Measurements from ENCODE around the gene WDR7. TPM values are rescaled to one million over a fixed set of nuclear protein-coding genes. Genes with fewer than 3 reads are reported as not detected.

The WDR7 gene
- total and polyA plus RNA-seq, 9 donors: 7.3 to 18.1 (median 9.6) TPM

DNA sequence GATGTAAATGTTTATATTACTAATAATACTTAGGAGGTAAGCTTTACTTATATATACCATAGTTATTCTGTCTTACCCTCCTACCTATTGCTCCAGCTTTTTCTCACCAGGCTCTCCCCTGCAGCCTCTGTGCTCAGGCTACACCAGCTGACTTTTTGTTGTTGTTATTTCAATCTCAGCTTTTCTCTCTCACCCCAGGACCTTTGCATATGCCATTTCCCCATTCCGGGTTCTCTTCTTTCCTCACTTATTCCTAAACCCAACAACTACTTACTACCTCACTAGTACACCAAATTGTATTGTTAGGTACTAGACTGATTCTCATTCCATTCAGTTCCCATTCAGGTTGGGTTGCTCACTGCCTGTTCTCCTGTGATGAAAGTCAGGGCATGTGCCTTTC, 339.5 kb downstream of the WDR7 start:
- DNase-seq: no peak
- H3K36me3 ChIP-seq (ENCODE audit: control insufficient read depth, insufficient read depth, low read length): no peaks in the 10 kb centered on the region
- no peak overlapping the region for H3K4me3 ChIP-seq (ENCODE audit: low read length)
- no CpG with 5 or more reads among the region's 1 CpG for WGBS (ENCODE audit: insufficient coverage)
- H3K27me3 ChIP-seq (ENCODE audit: control insufficient read depth, insufficient read depth, low read length): no peaks in the 10 kb centered on the region
- H3K4me1 ChIP-seq (ENCODE audit: control insufficient read depth, insufficient read depth, low read length): no peaks in the 10 kb centered on the region
- H3K9me3 ChIP-seq (replicated peaks; ENCODE audit: control insufficient read depth, low read depth, low read length): no peaks in the 10 kb centered on the region
- H3K27ac ChIP-seq (ENCODE audit: low read length): no peak overlapping the region

DNA sequence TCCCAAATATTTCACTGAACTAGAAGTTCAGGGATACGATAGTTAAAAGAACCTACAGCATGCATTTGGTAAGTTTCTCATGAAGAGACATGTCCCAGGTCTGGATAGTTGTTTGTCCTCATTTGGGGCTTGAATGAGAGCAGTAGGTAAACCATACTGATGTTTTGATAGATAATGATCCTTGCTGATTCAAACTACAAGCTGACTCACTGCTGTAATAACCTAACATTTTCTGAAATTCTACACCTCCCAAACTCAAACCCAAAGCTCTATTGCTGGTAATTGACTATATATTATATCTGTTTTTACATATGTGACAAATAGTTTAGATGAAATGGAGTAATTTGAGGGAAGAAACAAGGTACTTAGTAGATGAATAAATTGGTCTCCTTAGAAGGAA, 341.6 kb downstream of the WDR7 start:
- Histone ChIP-seq H3K9me3 (replicated peaks; ENCODE audit: control insufficient read depth, low read depth, low read length) (no peaks in the 10 kb centered on the region), H3K36me3 (ENCODE audit: control insufficient read depth, insufficient read depth, low read length) (no peaks in the 10 kb centered on the region), H3K27me3 (ENCODE audit: control insufficient read depth, insufficient read depth, low read length) (no peaks in the 10 kb centered on the region), H3K27ac (ENCODE audit: low read length) (no peak overlapping the region), H3K4me1 (ENCODE audit: control insufficient read depth, insufficient read depth, low read length) (no peaks in the 10 kb centered on the region), H3K4me3 (ENCODE audit: low read length) (no peak overlapping the region)
- WGBS (ENCODE audit: insufficient coverage): no CpG with 5 or more reads among the region's 1 CpG
- no peak for DNase-seq

DNA sequence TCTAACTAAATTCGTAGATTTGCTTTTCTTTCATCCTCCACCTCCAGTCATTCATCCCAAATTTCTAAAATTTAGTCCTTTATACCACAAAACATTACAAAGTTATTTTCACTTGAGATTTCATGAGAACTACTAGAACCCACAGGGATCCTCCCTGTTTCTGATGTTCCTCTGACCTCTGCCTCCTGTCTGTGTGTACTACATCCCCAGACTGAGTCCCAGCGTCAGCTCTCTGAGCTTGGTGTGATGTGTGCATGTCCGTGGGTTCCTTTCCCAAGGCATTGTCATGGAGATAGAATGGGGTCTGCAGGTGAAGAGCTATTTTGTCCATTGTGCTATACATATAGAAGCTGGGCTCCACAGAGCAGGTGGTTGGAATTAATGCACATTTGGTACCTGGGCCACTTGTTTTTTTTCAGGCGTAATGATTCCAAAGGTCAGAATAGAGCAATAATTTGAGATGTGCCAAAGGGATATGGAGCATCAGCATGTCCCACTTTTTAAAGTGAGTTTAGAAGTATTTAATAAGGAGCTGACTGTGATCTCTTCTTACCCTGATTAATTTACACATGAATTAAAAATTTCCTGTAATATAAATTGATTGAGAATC, 344.5 kb downstream of the WDR7 start:
- H3K9me3 ChIP-seq (replicated peaks; ENCODE audit: control insufficient read depth, low read depth, low read length): no peaks in the 10 kb centered on the region
- DNase-seq: no peak
- WGBS (ENCODE audit: insufficient coverage): 75% methylated on average over 2 of the region's 4 CpGs
- no peaks in the 10 kb centered on the region for H3K27me3 ChIP-seq (ENCODE audit: control insufficient read depth, insufficient read depth, low read length)
- no peaks in the 10 kb centered on the region for H3K4me1 ChIP-seq (ENCODE audit: control insufficient read depth, insufficient read depth, low read length)
- H3K27ac ChIP-seq (ENCODE audit: low read length): no peak overlapping the region
- no peaks in the 10 kb centered on the region for H3K36me3 ChIP-seq (ENCODE audit: control insufficient read depth, insufficient read depth, low read length)
- H3K4me3 ChIP-seq (ENCODE audit: low read length): no peak overlapping the region

DNA sequence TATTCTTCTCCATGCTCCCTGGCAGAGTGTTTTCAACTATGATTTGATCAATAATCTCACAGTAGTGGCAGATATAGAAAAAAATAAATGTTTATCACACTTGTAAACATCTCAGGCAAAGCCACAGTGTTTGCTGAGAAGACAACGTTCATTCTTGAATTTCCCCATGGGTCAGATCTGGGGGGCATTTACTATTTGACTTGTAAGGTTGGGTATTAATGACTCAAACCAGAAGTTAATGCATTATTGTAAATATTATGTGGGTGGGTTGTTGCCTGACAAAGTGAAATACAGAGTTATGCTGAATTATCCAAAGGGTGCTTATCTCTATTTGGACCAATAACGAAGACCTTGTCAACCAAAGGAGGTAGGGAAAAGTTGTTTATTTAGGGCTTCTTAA, 346.0 kb downstream of the WDR7 start:
- no peaks in the 10 kb centered on the region for H3K4me1 ChIP-seq (ENCODE audit: control insufficient read depth, insufficient read depth, low read length)

DNA sequence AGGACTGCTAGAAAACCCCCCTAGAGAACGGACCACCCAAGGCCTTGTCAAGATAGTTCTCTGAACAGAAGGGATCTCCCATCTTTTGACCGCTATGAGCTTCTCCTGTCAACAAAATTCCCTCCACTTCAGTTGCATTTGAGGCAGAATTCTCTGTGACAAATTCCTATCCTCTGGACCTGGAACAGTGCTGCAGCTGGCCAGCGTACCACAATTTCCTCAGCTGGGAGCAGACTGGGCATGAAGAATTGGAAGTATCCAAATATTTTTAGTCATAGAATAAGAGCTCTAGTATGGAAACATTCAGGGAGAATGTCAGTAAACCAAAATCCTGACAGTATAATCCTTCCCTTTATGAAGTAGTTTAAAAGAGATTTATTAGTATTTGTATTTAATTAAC, 348.7 kb downstream of the WDR7 start:
- WGBS (ENCODE audit: insufficient coverage): 88% methylated on average over 2 of the region's 3 CpGs
- DNase-seq: peak; percentile 27
- Histone ChIP-seq H3K27ac (ENCODE audit: low read length) (no peak overlapping the region), H3K4me3 (ENCODE audit: low read length) (no peak overlapping the region), H3K9me3 (replicated peaks; ENCODE audit: control insufficient read depth, low read depth, low read length) (no peaks in the 10 kb centered on the region), H3K36me3 (ENCODE audit: control insufficient read depth, insufficient read depth, low read length) (no peaks in the 10 kb centered on the region), H3K4me1 (ENCODE audit: control insufficient read depth, insufficient read depth, low read length) (no peaks in the 10 kb centered on the region), H3K27me3 (ENCODE audit: control insufficient read depth, insufficient read depth, low read length) (no peaks in the 10 kb centered on the region)

More for the DNA sequence above, 346.0 kb downstream of the WDR7 start:
- DNase-seq: no peak
- no peaks in the 10 kb centered on the region for H3K27me3 ChIP-seq (ENCODE audit: control insufficient read depth, insufficient read depth, low read length)
- no peak overlapping the region for H3K27ac ChIP-seq (ENCODE audit: low read length)
- no peaks in the 10 kb centered on the region for H3K9me3 ChIP-seq (replicated peaks; ENCODE audit: control insufficient read depth, low read depth, low read length)
- no peaks in the 10 kb centered on the region for H3K36me3 ChIP-seq (ENCODE audit: control insufficient read depth, insufficient read depth, low read length)
- H3K4me3 ChIP-seq (ENCODE audit: low read length): no peak overlapping the region
- WGBS (ENCODE audit: insufficient coverage): no CpG with 5 or more reads among the region's 2 CpGs

DNA sequence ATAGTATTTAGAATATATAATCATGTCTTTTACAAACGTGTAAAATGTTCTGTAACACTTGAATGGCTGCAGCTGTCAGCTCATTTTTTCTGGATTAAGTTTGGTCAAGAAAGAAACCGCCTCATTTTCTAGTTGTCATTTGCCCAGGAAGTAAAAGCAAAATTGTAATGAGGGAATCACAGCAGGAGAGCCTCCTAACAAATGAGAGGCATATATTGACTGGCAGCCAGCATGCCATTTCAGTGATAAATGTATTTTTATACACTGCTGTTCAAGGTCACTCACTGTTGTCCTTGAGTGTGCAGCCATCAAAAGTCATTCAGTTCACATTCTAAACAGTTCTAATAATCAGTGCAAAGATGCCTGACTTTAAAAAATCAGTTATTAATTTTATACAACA, 351.5 kb downstream of the WDR7 start:
- Histone ChIP-seq H3K27ac (ENCODE audit: low read length) (no peak overlapping the region), H3K27me3 (ENCODE audit: control insufficient read depth, insufficient read depth, low read length) (no peaks in the 10 kb centered on the region), H3K4me3 (ENCODE audit: low read length) (no peak overlapping the region), H3K36me3 (ENCODE audit: control insufficient read depth, insufficient read depth, low read length) (no peaks in the 10 kb centered on the region), H3K9me3 (replicated peaks; ENCODE audit: control insufficient read depth, low read depth, low read length) (no peaks in the 10 kb centered on the region), H3K4me1 (ENCODE audit: control insufficient read depth, insufficient read depth, low read length) (no peaks in the 10 kb centered on the region)
- peak; percentile 30 for DNase-seq
- no CpG with 5 or more reads among the region's 2 CpGs for WGBS (ENCODE audit: insufficient coverage)

DNA sequence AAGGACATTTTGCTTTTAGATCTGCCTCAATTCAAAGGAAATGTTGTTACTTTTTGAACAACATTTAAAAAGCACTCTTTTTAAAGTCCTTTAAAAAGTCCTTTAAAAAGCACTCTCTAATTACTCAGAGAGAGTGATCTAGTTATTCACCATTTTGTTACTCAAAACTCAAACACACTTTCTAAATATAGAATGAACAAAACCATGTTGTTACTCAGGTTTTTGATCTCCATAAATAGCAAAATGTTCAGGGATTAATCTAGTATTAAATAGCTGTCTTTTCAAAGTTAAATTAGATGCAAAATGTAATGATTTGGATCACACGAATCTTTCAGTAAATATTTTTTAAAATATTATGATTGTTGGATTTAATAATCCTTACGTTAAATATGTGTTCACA, 352.2 kb downstream of the WDR7 start:
- Histone ChIP-seq H3K36me3 (ENCODE audit: control insufficient read depth, insufficient read depth, low read length) (no peaks in the 10 kb centered on the region), H3K4me3 (ENCODE audit: low read length) (no peak overlapping the region), H3K27ac (ENCODE audit: low read length) (no peak overlapping the region), H3K9me3 (replicated peaks; ENCODE audit: control insufficient read depth, low read depth, low read length) (no peaks in the 10 kb centered on the region), H3K27me3 (ENCODE audit: control insufficient read depth, insufficient read depth, low read length) (no peaks in the 10 kb centered on the region), H3K4me1 (ENCODE audit: control insufficient read depth, insufficient read depth, low read length) (no peaks in the 10 kb centered on the region)
- no CpG with 5 or more reads among the region's 2 CpGs for WGBS (ENCODE audit: insufficient coverage)
- no peak for DNase-seq

DNA sequence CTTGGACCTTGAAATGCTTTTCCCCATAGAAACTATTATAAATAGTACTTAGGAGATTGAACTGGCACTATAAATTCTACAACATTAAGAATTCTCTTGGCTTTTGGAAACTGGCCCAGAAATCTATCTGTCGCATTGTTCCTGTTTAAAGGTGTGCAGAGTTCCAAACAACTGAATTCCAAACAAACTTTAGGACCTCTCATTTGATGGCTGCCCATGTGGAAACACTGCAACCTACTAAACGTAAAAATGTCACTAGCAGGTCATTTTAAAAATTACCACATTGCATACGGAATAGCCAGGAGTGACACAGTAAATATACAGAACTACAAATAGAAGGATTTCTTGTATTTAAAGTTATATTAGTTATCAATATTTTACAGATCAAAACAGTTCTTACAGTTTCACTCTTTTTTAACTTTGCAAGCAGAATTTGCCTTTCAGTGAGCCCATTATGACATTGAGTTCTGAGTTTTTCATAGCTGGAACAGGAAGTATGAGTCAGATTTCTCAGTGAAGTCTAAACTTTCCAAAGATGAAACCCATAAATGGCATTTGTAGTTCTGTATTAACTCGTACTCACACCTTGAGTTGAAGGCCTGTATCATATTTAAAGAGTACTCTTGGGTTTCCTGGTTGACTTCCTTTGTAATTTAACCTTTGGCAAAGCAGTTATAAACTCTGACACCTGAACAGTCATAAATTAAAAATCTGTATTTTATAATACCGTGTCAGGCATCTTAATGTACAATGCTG, 353.4 kb downstream of the WDR7 start:
- 100% methylated on average over 1 of the region's 5 CpGs for WGBS (ENCODE audit: insufficient coverage)
- DNase-seq: peak; percentile 35
- Histone ChIP-seq H3K9me3 (replicated peaks; ENCODE audit: control insufficient read depth, low read depth, low read length) (no peaks in the 10 kb centered on the region), H3K36me3 (ENCODE audit: control insufficient read depth, insufficient read depth, low read length) (no peaks in the 10 kb centered on the region), H3K4me3 (ENCODE audit: low read length) (no peak overlapping the region), H3K27me3 (ENCODE audit: control insufficient read depth, insufficient read depth, low read length) (no peaks in the 10 kb centered on the region), H3K27ac (ENCODE audit: low read length) (no peak overlapping the region), H3K4me1 (ENCODE audit: control insufficient read depth, insufficient read depth, low read length) (no peaks in the 10 kb centered on the region)

DNA sequence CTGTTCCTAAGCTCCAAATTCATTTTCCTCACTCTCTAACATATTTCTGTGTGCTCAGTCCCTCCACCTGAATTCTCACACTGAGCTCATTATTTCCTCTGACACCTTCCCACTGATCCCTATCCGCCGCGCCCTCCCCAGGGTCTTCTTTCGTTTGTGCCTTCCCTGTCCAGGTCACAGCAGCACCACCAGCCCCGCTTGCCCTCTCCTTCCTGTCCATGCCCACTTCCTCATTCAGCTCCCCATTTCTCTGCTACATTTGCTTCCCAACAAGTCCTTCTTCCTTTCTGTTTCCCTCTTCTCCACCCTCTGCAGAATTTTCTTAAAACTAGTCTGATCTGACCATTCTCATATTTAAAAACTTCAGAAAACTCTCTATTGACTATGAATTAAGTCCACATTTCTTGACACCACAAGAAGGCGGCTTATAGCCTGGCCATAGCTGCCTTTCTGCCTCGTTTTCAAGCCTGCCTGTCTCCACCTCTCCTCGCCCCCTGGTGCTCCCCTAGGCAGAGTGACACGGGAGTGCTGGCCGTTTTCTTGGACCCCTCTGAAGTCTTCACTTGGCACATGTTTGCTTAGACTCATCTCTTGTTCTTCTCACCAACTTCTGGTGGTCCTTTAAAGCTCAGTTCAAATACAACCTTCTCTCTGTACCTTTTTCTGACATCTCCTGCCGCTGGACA, 357.0 kb downstream of the WDR7 start:
- H3K27ac ChIP-seq (ENCODE audit: low read length): no peak overlapping the region
- H3K4me1 ChIP-seq (ENCODE audit: control insufficient read depth, insufficient read depth, low read length): no peaks in the 10 kb centered on the region
- H3K9me3 ChIP-seq (replicated peaks; ENCODE audit: control insufficient read depth, low read depth, low read length): no peaks in the 10 kb centered on the region
- no peak for DNase-seq
- H3K4me3 ChIP-seq (ENCODE audit: low read length): no peak overlapping the region
- WGBS (ENCODE audit: insufficient coverage): 60% methylated on average over 11 of the region's 11 CpGs
- H3K36me3 ChIP-seq (ENCODE audit: control insufficient read depth, insufficient read depth, low read length): no peaks in the 10 kb centered on the region
- no peaks in the 10 kb centered on the region for H3K27me3 ChIP-seq (ENCODE audit: control insufficient read depth, insufficient read depth, low read length)

DNA sequence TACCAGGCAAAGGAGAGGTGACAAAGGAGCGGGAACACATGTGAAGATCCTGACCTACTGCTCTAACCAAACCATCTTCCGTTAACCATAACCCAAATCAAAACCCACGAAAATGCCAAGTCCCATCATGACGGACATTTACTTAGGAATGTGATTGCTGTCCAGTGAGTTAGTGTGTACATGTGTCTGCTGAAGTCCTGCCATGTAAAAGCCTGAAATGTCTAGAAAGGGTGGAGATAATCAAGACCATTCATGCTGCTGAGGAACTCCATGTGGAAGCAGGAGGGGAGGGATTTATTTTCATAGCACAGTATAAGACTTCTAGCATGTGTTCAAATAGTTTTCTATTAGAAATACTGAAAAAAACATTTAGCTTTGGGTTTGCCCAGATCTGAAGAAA, 358.7 kb downstream of the WDR7 start:
- Histone ChIP-seq H3K27ac (ENCODE audit: low read length) (no peak overlapping the region), H3K4me3 (ENCODE audit: low read length) (no peak overlapping the region), H3K36me3 (ENCODE audit: control insufficient read depth, insufficient read depth, low read length) (no peaks in the 10 kb centered on the region), H3K9me3 (replicated peaks; ENCODE audit: control insufficient read depth, low read depth, low read length) (no peaks in the 10 kb centered on the region), H3K4me1 (ENCODE audit: control insufficient read depth, insufficient read depth, low read length) (no peaks in the 10 kb centered on the region), H3K27me3 (ENCODE audit: control insufficient read depth, insufficient read depth, low read length) (no peaks in the 10 kb centered on the region)
- DNase-seq: no peak
- WGBS (ENCODE audit: insufficient coverage): no CpG with 5 or more reads among the region's 4 CpGs

All from muscle of leg (tissue), 11 donors.